Stimulated activated CD8-positive, alpha-beta memory T cell treated with anti-CD3 and anti-CD28 coated beads, Interleukin-12 subunit alpha, Interleukin-12 subunit beta, amount 100 ng/mL, for 24 hours (primary cell): ENCODE data around the gene SIX1.

Experiments used
- DNase-seq: peaks from one replicate; pipeline ENCODE4 v3.0.0-alpha.2; 2020; ENCODE audit errors: extremely low read depth

Gene SIX1

GRCh38 chr14:60648934-60649874 is at the start of gene SIX1:
Gene SIX1, minus strand, starts transcription at chr14:60649477. Its CDS starts 288 bp downstream, at chr14:60649189.
- DNase-seq: no peak

- DNase-seq: no peak
Measured at GRCh38 chr14:60695327-60695726, 46.0 kb upstream of the SIX1 start.

DNA sequence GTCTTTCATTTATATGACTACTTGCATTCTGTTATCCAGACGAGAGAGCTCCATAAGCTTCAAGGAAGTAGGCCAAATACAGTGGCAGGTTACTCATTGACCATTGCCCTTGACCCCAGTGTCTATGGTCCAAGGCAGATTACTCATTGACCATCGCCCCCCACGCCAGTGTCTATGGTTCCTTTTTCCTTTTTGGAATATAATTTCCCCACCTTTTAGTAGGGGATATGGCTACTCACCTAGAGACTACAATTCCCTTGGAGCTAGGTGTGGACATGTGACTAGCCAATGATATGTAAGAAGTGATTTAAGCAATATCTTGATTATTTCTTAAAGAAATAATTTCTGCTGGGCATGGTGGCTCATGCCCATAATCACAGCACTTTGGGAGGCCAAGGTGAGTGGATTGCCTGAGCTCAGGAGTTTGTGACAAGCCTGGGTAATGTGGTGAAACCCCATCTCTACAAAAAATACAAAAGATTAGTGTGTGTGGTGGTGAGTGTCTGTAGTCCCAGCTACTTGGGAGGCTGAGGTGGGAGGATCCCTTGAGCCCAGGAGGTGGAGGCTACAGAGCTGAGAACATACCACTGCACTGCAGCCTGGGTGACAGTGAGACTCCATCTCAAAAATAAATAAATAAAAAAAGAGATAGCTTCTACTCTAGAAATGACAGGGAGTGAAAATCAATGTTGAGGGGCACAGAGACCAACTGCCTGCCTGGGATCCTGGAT is 42.3 kb upstream of the SIX1 start:
- DNase-seq: no peak

DNA sequence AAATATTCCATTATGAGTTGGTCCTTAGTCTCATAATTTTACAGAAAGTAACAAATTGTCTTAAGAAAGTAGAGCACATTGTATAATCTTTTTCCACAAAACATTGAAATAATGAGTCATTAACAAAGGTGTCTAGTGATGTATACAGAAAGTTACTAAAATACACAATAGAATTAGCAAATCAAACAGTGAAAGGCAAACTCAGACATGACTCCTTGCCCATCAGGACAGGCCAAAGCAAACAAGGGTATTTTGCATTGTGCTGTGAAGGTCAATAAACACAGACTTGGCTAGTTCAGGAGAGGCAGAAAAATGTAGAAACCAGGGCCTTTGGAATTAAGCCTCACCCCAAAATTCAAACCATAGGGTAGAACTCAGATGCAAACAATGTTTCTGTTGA is 37.6 kb upstream of the SIX1 start:
- DNase-seq: no peak

GRCh38 chr14:60684203-60684602 is 34.9 kb upstream of the SIX1 start:
- no peak for DNase-seq

- DNase-seq: no peak
Measured at GRCh38 chr14:60681271-60681670, 32.0 kb upstream of the SIX1 start.

DNA sequence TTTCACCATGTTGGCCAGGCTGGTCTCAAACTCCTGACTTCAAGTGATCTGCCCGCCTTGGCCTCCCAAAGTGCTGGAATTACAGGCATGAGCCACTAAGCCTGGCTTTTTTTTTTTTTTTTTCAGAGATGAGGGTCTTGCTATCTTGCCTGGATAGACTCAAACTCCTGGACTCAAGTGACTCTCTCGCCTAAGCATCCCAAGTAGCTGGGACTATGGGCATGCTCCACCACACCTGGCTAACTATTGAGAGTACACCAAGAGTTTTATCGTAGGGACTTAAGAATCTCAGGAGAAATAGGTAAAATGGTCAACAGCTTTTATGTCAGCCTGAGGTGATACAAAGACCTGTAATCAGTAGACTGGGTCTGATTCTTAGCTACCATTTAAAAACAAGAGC is 31.2 kb upstream of the SIX1 start:
- no peak for DNase-seq

DNA sequence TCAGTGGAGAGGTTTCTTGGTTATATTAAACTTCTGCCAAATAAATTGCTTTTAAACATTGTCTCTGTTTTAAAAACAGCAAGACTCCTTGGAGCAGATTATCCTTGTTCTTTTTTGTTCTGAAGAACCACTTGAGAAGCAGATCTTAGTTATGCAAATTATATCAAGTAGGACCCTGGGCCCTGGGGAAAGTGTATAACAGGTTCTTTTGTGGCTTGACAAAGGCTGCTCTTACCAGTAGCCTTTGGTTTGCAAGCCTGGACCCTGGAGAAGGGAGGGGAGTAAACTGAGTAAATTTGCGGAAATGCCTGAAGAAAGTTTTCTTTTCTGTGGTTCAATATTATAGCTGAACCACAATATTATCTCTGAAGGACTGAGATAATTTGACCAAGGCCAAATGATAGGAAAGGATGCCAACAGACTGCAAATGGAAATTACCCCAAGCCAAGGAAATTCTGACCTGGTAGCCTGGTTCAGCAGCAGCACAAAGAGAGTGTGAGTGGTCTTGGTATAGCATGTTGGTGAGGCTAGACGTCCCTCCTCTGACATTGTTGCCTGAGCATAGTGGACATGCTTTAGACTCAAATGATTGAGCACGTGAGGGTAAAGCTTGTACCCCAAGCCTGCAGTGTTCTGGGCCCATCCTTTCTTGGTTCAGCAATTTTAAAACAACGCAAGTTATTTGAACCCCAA is 30.4 kb upstream of the SIX1 start:
- DNase-seq: no peak

GRCh38 chr14:60677701-60678100 is 28.4 kb upstream of the SIX1 start:
- DNase-seq: no peak

DNA sequence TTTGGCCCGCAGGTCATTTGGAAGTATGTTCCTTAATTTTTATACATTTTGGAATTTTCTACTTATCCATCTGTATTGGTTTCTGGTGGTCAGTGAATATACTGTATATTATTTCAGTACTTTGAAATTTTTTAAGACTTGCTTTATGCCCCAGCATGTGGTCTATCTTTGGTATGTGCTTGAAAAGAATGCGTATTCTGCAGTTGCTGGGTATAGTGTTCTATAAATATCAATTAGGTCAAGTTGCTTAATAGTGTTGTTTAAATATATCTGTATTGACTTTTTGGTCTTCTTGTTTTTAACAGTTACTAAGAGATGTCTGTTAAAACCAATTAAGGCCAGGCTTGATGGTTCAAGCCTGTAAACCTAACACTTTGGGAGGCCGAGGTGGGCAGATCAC is 21.7 kb upstream of the SIX1 start:
- no peak for DNase-seq

DNA sequence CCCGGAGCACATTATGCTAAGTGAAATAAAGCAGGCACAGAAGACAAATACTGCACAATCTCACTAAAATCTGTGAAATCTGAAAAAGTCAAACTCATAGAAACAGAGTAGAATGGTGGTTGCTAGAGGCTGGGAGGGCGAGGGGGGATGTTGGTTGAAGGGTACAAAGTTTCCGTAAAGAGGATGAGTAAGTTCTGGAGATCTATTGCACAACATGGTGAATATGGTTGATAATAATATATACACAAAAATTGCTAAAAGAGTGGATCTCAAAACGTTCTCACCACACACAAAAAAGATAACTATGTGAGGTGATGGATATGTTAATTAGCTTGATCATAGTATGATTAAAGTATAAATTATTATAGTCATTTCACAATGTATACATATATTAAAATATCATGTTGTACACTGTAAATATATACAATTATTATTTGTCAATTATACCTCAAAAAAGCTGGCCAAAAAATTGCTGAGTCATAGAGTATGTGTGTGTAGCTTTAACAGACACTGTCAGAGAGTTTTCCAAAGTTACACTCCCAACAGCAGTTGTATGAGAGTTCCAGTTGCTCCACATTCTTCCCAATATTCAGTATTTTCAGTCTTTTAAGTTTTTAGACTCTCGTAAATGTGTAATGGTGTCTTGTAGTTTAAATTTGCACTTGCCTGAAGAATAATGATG is 19.3 kb upstream of the SIX1 start:
- DNase-seq: no peak

DNA sequence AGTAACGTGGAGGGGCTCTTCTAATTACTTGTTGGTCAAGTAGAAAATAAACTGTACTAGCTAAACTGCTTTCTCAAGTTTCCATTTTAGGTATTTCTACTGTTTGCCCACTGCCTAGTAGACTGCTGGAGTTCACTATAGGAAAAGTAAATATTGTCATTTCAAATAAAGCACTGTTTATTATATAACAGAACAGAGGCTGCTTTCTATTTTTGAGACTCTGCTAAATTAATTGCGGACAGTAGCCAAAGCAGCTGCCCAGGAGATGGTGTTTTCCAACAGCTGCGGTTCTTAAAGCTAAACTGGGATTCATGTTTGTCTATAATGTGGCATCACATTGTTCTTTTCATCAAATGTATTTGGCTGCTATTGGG is 15.9 kb upstream of the SIX1 start:
- DNase-seq: no peak

DNA sequence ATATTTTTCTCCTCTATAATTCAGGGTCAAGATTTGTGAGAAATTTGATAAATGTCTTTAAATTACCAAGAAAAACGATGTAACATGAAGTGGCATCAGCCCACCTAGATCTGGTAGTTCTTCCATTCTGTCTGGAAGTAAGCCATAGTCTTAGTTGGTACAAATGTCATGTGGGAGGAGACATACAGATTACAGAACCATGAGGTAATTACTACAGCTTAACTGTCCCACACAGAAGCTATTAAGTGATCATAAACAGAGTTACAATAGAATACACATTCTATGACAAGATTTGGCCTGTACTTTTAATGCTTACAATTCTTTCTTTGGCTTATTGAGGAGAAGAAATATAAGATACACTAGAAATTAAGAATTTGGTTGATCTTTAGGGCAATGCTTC is 13.7 kb upstream of the SIX1 start:
- DNase-seq: no peak

- DNase-seq: no peak
Measured at GRCh38 chr14:60661721-60662120, 12.4 kb upstream of the SIX1 start.

GRCh38 chr14:60658909-60659585 is 9.8 kb upstream of the SIX1 start:
- DNase-seq: no peak

- DNase-seq: no peak
Measured at GRCh38 chr14:60658211-60658690, 9.0 kb upstream of the SIX1 start.

DNA sequence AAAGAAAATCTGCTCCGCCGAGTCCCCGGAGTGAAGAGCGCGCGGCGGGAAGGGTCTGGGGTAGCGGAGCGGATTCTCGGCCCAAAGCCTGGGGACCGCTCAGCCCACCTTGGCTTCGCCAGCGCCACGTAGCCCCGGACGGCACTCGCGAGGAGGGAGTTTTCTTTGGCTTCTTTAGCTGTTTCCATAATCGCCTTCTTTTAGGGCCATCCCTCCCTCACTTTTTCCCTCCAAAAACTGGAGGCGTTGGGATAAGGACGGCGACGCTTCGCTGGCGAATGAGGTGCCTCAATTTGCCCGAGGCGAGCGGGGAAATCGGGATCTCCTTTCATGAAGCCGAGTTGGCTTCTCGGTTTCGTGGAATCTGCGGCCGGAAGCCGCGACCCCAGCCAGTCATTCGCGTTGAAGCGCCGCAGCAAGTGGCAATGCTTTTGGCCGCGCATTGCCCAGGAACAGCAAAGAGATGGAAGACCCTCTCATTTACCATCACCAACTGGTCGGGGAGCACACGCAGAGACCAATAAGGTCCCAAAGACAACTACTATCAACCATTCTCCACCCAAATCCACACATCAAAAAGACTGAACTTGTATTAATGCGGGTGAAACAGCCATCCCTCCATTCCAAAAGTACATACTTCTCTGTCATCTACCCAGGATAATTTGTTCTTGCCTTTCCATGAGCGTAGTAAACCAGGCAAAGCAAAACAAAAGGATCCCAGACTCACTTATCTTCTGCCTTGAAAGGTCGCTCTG is 8.4 kb upstream of the SIX1 start:
- DNase-seq: no peak

GRCh38 chr14:60656686-60657455 is 7.6 kb upstream of the SIX1 start:
- no peak for DNase-seq

- no peak for DNase-seq
Measured at GRCh38 chr14:60655898-60656685, 6.8 kb upstream of the SIX1 start.
